Left renal cortex interstitium (tissue), 4 donors: Measurements from ENCODE around the gene CBARP. TPM values are rescaled to one million over a fixed set of nuclear protein-coding genes. Genes with fewer than 3 reads are reported as not detected.

Source experiments
- DNase-seq, 4 donors: peaks; one replicate each; pipeline ENCODE4 v3.0.0-alpha.2; 2013; ENCODE audit warnings: low read depth in 4 of 4, low spot score in 2 of 4, missing footprints in 1 of 4
- polyA plus RNA-seq, 4 donors: library from polyadenylated mRNA; unstranded; fragments of 120-200 nt; gene quantifications; one replicate each; pipeline ENCODE4 v1.2.1, GENCODE V29; 2013; ENCODE audit not compliant: insufficient read length in 4 of 4

The CBARP gene
- polyA plus RNA-seq, 4 donors: 1.1 to 5.9 (median 3.5) TPM

DNA sequence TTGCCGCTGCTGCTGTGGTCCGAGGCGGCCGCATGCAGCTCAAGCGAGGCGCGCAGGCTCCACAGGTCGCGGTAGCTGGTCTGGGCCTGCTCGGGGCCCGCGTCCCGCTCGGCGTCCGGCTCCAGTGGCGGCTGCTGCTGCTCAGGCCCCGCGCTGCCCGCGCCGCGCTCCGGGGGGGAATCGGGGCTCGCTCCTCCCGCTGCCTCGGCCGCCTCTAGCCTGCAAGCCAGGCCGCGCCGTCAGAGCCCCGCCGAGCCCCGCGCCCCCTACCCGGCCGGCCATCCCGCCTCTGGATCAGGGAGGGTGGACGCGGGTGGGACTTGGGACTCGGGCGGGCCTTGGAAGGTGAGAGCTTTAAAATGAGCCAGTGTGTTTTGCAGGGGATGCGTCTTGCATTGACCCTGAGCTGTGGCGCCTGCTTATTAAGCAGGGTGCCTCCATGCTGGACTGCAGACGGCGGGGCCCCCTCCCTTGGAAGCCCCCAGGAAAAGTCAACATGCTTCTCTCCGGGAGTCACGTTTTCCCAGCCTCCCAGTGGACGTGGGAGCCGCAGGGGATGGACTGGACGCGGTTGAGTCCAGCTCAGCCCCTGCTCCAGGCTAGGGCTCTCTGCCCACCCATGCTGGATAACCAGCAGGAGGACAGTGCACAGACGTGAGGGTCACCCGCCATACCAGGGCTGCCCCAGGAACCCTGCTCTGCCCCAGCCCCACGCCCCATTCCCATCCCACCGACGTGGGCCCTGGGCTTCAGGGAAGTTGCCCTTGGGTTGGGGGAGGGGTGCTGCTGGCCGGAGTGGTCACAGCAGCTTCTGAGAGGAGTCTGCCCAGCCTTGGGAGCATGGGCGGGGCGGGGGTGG, 7.7 kb downstream of the CBARP start:
- no peak for DNase-seq

DNA sequence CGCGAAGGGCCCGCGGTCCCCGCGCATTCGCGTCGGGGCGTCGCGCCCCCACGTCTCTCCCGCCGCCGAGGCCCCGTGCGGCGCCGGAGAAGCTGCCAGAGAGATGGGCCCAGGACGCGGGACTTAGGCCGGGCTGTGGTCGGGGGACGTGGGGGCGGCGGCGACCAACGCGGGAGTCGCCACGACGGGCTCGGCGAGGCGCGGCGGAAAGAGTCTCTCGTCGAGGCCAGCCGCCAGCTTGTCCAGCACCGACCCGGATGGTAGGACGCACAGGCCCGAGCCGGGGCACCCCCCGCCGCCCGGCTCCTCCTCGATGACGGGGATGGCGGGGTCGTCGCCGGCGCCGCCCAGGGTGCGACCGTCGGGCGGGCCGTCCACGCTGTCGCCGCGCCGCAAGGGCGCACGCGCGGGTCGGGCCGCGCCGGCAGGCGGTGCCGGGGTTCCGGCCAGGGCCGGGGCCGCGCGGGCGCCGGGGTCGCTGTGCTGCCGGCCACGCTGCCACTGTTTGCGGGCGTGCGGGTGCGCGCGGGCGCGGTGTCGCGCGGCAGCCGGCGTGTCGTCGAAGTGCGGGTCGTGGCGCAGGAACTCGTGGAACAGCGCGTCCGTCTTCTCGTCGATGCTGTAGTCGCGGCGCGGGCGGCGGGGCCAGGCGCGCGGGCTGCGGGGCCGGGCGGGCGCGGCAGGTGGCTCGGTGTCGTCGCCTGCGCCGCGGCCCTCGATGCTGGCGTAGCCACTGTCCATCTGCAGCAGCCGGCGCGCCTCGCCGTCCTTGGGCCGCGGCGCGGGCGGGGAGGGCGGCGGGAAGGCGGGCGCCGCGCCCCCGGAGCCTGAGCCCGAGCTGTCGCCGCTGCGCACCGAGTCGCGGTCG, 8.5 kb downstream of the CBARP start:
- no peak for DNase-seq

DNA sequence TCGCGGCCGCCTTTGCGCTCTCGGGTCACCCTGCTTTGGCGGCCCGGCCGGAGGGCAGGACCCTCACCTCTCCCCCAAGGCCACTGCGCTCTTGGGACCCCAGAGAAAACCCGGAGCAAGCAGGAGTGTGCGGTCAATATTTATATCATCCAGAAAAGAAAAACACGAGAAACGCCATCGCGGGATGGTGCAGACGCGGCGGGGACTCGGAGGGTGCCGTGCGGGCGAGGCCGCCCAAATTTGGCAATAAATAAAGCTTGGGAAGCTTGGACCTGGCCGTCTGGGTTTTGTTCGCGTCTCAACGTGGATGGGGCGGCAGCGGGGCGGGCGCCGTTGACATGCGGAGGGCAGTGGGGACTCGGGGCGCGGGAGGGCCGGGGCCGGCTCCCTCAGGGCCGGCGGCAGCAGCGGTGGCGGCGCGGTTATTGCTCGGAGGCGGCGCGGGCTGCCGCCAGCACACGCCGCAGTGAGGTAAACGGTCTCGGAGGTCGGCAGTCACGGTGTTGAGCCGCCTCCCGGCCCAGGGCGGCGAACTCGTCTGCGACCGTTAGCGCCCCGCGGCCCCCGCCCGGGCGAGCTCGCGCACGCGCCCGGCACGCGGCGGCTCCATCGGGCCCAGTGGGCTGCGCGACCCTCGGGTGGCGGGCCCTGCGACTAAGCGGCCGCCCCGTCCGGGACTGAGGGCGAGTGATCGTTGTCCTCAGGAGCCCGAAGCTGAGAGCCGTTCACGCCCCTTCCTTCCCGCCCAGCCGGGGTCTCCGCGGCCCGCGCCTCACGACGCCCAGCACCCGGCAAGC, 9.4 kb downstream of the CBARP start:
- no peak for DNase-seq

DNA sequence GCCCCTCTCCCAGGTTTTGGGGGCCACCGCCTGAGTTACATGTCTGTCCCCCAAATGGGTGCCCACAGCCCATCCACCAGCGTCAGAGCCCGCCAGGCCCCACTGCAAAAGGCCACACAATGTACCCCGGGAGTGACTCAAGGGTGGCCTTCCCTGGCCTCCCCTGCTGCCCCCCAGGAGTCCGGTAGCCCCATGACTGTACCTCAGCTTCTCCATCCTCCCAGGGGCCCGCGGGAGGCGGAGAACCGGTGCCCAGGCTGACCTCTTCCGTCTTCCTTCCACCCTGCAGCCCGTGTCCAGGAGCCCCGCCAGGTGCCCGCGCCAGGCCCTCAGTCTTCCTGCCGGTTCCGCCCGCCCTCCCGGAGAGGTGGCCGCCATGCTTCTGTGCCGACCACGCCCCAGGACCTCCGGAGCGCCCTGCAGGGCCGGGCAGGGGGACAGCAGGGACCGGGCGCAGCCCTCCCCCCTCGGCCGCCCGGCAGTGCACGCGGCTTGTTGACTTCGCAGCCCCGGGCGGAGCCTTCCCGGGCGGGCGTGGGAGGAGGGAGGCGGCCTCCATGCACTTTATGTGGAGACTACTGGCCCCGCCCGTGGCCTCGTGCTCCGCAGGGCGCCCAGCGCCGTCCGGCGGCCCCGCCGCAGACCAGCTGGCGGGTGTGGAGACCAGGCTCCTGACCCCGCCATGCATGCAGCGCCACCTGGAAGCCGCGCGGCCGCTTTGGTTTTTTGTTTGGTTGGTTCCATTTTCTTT, 10.3 kb downstream of the CBARP start:
- DNase-seq: no peak

DNA sequence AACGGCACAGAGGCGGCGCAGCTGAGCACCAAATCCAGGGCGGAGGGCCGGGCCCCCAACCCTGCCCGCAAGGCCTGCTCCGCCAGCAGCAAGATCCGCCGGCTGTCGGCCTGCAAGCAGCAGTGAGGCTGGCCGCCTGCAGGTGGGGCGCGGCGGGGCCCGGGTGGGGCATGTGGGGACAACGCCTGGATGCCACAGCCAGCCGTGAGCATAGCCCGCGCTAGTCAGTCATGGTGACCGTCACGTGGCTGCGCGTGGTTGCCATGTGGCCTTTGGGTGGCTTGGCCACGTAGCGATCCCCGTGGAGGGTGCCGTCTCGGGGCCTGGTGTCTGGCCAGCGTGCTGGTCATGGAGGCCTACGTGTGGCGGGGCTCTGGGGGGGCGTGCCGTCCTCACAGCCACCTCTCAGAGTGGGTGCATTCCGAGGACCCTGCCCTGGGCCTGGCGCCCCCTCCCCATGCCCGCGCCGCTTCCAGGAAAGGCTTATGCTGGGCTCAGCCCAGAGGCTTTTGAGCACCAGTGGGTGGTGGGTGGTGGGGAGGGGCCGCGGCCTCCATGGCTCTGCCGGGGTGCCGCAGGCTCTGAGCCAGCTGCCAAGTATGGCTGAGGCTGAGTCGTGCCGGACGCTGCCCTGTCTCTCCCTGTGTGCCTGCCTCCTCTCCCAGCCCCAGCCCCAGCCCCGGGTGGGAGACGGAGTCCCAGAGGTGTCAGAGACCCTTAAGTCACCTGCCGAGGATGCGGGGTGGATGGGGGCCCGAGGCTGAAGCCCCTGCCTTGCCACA, 11.1 kb downstream of the CBARP start:
- no peak for DNase-seq

DNA sequence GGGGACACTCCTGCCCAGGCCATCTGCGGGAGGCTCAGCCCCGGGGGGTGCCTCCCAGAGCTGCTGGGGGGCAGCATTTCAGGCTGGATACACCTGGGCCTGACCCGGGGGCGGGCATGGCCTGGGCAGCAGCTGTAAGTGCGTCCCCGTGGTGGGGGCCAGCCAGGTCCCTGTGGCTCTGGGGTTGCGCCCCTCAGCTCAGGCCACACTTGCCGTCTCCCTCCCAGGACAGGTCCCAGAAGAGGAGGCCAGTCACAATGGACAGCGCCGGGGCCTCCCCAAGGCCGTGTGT, 11.6 kb downstream of the CBARP start:
- no peak for DNase-seq

DNA sequence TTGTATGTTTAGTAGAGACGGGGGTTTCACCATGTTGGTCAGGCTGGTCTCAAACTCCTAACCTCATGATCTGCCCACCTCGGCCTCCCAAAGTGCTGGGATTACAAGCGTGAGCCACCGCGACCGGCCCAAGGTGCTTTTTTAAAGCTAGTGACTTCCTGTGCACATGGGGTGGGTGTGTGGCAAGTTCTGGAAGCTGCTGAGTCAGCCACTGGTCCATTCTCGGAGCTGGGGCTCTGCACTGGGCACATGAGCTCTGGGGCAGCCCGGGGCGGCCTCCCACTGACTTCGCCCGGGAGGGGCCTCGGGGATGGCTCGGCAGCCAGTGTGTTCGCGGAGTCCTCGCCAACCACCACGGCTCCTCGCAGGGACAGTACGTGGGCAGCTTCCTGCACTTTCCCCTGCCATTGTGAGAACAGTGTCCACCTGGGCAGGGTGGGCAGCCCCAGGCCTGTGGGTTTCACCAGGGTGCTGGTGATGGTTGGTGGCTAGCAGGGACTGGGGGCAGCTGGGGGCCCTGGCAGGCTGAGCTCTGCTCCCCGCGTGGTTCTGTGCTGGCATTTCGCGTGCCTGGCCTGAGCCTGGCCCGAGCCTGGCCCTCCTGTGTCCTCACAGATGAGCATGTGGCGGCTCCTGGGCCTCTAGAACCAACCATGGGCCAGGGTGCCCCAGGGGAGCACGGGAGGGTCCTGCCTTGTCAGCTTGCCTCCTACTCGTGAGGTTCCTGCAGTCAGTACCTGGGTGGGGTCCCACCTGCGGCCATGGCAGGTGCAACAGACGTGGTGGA, 12.2 kb downstream of the CBARP start:
- DNase-seq: no peak

DNA sequence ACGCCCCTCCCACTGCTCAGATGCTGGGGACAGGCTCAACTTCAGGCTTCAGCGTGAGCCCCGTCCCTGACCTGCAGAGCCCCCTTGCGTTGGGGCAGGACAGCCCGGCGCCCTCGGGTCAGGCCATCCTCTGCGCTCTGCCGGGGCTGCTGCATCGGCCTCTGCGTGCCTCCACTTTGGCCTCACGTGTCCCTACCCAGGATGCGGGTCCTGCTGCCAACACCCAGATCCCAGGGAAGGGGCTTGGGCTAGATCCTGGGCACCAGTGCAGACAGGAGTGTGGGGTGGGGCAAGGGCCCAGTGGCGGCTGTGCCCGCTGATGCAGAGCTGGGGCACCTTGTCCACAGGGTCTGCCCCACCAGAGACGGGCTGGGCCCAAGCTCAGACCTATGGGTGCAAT, 13.0 kb downstream of the CBARP start:
- no peak for DNase-seq

DNA sequence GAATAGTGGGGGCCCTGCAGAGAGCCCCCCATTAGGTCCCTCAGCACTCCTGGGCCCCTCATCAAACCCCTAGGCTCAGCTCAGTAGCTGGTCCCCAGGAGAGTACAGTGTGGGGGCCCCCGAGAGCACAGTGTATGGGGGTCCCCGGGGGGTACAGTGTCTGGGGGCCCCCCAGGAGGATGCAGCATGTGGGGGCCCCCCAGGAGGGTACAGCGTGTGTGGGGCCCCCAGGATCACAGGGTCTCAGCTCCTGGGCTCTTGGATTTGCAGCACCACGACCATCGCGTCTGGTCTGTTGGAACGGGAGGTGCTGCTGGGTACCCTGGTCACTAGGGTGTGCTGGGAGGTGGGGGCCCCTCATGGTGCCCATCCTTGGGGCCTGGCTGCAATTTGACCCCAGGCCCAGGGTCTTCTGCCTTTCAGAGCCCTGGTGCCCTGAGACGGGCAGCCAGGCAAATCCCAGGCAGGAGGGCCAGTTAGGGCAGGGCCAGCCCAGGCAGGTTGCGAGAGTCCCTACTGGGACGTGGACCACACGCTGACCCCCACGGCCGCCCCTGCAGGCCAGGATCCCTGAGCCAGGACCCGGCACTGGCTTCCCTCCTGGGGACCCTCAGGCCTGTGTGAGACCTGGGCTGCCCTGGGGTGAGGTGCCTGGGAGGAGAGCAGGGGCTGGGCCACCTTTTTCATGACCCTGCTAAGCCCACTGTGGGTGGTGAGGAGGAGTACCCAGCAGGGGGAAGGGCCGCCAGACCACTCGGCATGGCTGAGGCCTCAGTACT, 13.6 kb downstream of the CBARP start:
- DNase-seq: no peak

DNA sequence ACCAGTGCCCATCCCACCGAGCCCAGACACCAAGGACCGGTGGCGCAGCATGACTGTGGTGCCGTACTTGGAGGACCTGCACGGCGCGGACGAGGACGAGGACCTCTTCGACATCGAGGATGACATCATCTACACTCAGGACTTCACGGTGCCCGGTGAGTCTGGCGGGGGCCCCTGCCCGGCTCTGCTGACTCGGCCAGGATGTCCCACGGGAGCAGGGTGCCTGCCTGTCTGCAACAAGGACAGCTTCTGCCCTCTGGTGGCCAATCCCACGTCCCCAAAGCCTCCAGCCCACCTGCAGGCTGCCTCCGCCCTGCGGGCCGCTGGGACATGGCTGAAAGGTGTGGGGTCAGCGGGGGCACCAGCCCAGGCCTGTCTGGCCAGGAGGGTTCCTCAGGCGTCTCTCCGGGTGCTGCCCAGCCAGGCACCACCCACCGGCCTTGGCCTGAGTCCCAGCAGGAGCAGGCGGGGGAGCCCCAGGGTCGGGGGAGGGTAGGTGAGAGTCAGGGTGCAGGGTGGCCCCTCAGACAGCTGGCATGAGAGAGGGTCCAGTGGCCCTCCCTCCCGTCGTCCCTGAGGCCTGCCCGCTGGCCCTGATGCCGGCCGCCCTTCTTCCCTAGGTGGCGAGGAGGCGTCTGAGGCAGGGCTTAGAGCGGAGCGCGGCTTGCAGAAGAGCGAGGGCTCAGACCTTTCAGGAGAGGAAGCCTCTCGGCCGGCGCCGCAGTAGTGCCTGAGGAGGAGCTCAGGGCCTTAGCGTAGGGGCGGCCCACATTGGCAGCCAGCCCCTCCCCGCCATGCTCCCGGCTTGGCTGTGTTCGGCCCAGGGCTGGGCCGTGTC, 14.6 kb downstream of the CBARP start:
- no peak for DNase-seq

DNA sequence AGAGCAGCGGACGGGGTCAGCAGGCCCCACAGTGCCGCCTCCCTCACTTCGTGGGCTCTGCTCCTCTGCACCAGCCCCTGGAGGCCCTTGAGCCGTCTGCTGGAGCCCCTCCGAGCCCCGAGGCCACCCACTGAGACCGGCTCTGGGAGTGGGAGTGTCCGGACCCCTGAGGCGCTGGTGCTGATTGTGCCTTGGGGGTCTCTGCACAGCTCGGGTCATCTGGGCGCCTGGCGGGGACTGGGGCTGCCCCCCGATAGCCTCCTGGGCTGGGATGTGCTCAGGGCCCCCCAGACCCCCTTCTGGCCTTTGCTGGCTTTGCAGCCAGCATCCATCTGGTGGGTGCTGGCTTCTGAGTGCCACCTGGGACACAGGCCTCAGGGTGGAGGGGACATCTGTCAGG, 15.4 kb downstream of the CBARP start:
- DNase-seq: no peak

DNA sequence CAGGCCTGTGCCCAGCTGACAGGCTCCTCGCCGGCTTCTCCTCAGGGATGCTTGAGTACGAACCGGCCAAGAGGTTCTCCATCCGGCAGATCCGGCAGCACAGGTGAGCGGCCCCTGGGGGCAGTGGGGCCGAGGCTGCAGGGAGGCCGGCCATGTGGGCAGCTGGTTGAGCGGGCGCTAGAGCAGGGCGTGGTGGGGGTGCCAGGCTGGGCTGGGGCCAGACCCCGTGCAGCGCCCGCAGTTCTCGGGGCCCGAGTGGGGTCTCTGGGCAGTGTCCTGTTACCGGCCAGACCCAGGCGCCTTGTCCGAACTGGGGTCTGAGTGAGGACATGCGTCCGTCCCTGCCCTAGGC, 15.9 kb downstream of the CBARP start:
- DNase-seq: no peak

DNA sequence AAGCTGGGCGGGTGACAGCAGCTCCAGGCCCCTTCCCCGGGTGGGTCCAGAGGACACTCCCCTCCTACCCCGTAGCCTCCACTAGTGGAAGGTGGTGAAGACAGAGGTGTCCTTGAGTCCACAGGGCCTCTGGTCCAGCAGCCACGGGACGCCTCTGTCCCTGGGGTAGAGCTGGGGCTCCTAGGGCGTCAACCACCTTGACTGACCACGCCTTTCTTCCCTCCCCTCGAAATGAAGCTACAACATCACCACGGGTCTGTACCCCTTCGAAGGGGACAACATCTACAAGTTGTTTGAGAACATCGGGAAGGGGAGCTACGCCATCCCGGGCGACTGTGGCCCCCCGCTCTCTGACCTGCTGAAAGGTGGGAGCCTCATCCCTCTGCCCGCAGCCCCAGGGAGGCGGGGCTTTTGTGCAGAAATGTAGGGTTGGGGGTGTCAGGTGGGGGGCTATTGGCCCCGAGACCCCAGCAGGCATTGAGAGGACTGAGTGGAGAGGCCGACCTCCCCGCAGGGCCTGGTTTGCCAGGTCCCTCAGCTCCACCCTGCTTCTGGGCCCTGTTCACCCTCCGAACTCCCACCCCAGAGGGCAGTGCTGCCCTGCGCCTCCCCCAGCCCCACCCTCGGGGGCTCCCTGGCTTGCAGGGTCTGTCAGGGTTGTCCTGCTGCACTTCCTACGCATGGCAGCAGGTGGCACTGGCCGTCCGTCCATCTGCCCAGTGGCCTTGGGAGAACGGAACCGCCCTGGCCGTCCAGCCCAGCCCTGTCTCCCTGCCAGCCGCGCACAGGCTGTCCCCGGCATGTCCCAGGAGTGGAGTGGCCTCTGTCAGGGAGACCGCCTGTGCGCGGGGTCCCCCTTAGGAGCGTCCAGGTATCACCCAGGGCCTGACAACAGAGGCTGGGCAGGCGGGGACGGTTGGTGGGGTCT, 16.6 kb downstream of the CBARP start:
- no peak for DNase-seq

DNA sequence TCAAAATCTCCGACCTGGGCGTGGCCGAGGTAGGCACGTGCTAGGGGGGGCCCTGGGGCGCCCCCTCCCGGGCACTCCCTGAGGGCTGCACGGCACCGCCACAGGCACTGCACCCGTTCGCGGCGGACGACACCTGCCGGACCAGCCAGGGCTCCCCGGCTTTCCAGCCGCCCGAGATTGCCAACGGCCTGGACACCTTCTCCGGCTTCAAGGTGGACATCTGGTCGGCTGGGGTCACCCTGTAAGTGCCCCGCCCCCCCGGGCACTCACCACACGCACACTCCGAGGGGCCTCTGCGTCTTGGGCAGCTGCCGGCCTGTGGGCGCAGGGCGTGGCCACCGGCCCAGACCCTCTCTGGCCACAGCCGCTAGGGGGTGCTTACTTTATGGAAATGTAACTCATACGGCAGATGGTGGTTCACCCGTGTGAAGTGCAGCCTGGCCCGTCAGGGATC, 17.3 kb downstream of the CBARP start:
- no peak for DNase-seq

DNA sequence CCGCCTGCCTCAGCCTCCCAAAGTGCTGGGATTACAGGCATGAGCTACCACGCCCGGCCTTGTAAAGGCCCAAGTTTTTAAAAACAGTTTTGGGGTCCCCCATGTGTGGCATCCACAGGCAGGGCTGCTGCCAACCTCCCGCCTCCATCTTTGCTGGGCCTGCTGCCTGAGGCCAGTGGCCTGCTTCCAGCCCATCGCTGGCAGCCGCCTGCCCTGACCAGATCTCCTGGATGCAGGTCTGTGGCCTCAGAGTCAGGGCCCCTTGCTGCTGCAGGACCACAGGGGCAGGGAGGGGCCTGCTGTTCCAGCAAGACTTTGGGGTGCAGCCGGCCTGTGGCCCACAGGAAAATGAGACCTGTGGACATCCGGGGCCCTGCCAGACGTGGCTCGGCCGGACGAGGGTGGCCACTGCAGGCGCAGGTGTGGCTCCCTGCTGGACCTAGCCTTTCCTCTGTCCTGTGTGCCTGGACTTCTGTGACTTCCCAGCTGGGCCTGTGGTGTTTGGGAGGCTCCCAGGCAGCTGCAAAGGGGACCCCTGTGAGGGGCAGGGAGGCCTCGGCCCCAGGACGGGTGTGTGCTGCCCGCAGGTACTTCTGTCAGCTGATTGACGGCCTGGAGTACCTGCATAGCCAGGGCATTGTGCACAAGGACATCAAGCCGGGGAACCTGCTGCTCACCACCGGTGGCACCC, 17.9 kb downstream of the CBARP start:
- no peak for DNase-seq
